Activated CD8-positive, alpha-beta memory T cell treated with anti-CD3 and anti-CD28 coated beads for 4 hours (primary cell): ENCODE measurements around the gene ATL2.
A peak's percentile ranks its signal among the peaks of the same experiment; 100 is the strongest.
"Not testable (repeated sequence)": the region's sequence is repeated elsewhere in the genome, so short reads cannot be mapped to it uniquely, and the experiment has no call there.

Experiments used
- DNase-seq, 2 donors: peaks; one replicate each; pipeline ENCODE4 v3.0.0-alpha.2; 2020; ENCODE audit warnings: low read depth in 2 of 2

Gene ATL2

GRCh38 chr2:38390947-38391346, 13.9 kb upstream of the ATL2 start:
- no peak for DNase-seq

GRCh38 chr2:38387887-38388286, 10.8 kb upstream of the ATL2 start:
- DNase-seq: no peak

GRCh38 chr2:38386821-38387220, 9.7 kb upstream of the ATL2 start:
- no peak for DNase-seq

DNA sequence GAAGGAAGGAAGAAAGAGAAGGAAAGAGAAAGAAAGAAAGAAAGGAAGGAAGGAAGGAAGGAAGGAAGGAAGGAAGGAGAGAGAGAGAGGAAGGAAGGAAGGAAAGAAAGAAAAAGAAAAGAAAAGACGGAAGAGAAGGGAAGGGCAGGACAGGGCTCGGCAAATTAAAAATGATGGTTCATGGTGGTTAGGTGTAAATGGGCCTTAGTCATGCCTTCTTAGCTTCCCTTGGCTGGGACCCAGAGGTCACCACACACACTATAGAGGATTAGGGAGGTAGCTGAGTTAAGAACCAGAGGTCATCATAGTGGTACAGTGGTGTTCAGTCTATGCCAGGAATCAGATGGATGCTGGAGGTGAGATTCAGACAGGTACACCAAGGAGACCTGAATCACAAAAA, 9.3 kb upstream of the ATL2 start:
- no peak for DNase-seq

DNA sequence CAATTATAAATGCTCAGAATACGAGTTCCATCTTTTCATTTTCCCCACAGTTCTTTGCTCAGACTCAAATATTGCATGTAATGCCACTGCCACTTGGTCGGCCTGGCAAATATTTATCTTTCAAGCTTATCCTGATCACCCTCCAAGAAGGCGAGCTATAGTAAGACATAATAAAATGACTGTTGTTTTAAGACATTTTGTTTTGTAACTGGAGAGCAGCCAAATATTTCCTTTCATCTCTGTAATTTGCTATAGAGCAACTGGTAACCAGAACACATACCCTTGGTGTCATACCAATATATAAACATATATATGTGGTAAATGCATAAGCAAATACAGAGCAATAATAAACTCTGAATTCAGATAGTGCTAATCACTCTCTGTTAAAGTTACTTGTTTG, 7.3 kb upstream of the ATL2 start:
- DNase-seq: no peak

GRCh38 chr2:38383741-38384140, 6.7 kb upstream of the ATL2 start:
- DNase-seq: not testable (repeated sequence)

GRCh38 chr2:38381381-38382143, 4.5 kb upstream of the ATL2 start:
- no peak for DNase-seq

DNA sequence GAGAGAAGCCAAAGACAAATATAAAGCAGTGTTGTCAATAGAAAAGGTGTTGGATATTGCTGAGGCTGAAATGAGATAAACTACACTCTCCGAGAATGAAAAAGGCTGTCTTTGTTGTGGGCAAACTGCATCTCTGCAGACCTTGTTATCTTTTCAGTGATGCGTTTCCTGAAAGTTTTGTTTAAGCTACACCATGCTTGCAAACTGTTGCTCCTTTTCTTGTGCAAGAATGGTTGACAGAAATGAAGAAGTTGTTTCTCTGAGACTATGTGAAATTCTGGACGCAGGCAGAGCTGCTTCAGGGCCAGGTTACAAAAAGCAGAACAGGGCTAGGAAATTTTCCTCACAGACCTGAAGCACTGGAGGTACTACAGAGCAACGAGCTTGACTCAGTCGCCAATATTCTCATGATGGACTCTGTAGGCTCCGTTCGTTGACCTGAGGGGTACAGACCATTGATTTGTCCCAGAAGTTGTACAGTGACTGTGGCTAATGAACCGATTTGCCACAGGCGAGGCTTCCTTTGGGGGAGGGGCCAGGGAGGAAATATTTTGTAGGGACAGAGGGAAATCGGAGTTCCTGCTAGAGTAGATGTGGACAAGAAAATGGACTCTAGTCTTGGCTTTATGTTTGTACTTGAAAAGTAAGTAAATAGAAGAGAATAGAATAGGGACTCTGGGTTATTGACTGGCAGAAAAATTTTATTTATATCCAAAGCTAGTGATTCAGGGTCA, 3.5 kb upstream of the ATL2 start:
- no peak for DNase-seq

DNA sequence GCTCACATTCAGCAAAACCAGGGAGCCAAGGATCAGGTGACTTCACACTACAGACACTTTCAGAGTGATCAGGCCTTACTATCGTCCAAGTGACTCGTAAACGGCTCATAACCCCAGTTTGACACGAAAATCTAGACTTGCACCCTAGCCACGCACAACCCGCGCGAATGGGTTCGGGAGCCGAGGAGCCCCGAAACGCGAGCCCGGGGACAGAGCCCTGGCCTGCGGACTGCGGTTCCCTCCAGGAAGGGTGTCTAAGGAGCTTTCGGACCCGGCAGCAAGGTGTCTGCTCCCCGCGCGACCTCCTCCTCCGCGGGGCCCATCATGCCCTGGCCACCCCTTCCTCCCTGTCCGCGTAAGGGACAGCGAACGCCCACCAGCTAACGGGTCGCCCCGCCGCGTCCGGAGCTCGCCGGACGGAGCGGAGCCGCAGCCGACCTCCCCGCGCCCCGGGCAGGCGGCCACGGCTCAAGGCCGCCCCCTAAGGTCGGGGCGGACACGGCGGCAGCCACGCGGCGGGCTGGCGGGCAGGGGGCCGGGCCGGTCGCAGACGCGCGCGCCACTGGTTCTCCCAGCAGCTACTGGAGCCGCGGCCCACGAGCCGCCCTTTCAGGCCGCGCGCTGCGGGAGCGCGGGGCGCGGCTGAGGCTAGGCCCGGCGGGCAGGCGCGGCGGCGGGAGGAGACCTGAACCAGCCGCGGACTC, 575 bp downstream of the ATL2 start:
- peak; percentile 14 to 21 for DNase-seq

DNA sequence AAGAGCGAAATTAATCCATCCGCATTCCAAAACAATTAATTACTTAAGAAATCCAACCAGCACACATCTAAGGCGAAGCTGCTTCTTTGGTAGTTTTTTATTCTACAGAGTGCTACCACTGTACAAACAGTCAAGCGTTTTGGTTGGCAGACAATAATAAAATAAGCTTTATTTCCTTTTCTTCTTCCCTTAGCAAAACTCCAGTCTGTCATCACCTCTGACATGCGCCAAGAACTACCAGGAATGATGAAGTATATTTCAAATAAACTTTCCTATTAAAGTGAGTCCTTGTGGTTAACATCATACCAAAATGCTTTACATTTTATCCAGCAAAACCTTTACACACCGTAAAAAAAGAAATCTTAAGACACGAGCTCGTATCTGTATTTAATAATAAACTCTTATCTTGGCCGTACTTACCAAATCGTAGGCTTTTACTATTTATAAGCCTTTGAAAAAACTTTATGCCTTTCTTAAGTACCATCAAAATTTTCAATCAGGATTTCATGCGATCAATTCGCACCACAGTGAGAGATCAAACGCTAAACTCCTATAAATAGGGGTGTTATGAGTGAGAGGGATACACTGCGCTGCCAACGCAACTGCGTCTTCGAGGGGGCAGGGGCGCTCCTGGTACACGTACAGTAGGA, 1.3 kb downstream of the ATL2 start:
- peak in 1 of 2 donors; percentile 23 for DNase-seq

DNA sequence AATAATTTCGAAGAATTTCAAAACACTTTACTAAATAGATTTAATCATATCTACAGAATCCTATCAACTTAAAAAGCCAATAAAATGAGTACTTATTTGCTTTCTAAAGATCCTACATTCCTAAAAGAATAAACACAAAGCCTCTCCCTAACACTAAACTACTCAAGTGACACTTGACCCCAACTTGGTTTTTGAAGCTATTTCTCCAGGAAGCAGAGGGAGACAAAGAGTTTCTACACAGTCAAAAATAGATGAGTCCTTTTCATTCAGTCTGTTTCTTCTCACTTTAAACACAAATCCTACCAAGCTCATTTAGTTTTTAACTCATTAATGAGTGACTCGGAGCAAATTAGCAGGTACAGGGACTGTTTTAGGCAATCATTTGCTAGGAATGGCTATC, 2.1 kb downstream of the ATL2 start:
- DNase-seq: no peak

DNA sequence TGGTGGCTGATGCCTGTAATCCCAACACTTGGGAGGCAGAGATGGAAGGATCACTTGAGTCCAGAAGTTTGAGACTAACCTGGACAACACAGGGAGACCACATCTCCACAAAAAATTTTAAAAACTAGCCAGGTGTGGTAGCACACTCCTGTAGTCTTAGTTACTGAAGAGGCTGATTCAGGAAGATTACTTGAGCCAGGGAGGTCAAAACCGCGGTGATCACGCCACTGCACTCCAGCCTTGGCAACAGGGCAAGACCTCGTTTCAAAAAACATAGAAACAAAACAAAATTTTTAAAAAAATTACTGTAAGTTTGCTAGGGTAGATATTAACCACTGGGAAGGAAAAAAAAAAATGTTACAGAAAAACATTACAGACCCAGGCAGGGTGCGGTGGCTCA, 5.8 kb downstream of the ATL2 start:
- no peak for DNase-seq

- DNase-seq: no peak
Measured at GRCh38 chr2:38370664-38371063, 6.4 kb downstream of the ATL2 start.

DNA sequence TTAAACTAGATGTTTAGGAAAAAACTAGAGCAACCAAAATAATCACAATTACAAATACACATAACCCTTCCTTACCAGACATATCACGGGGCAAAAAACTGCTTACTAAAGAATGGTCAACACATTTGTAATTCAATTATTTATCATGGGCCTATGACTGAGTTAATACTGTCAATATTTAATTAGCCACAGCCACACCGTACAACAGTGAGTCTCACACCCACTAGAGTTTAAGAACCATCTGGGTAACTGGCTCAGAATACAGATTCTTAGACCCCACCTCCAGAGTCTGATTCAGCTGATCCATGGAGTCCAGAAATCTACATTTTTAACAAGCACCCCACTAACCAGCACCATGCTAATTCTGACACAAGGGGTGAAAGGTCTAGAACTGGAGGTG, 14.8 kb downstream of the ATL2 start:
- DNase-seq: no peak

GRCh38 chr2:38360177-38360576, 16.9 kb downstream of the ATL2 start:
- DNase-seq: no peak

DNA sequence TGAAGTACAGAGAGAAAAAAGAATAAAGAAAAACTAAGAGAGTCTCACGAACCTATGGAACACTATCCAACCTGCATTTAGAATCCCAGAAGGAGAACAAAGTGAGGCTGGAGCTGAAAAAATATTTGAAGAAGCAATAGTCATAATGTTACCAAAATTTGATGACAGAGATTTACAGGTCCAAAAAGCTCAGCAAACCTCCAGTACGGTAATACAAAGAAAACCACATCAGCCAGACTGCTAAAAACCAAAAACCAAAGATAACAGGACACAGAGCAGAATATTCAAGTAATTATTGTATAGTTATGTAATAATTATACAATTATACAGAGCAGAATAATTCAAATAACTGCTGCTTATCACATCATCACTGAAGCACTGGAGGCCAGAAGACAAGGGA, 23.7 kb downstream of the ATL2 start:
- no peak for DNase-seq

- DNase-seq: no peak
Measured at GRCh38 chr2:38352336-38352735, 24.7 kb downstream of the ATL2 start.

- no peak for DNase-seq
Measured at GRCh38 chr2:38345323-38346038, 31.6 kb downstream of the ATL2 start.

DNA sequence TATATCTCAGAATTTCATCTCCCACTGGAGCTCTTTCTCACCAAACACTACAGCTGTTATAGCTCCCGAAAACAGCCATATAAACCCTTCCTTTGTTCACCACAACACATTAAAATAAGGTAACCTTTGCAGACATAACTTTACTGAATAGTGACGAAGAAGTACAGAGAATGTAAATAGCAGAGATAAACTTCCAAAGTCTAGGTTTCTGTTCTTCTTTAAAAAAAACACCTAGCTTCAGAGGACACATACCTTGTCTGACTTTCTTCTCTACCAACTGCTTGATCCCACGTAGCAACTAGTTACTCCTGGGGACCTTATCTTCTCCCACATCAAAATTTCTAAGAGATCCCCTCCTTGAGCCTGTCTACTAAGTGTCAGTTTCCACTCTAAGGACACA, 32.3 kb downstream of the ATL2 start:
- DNase-seq: no peak

DNA sequence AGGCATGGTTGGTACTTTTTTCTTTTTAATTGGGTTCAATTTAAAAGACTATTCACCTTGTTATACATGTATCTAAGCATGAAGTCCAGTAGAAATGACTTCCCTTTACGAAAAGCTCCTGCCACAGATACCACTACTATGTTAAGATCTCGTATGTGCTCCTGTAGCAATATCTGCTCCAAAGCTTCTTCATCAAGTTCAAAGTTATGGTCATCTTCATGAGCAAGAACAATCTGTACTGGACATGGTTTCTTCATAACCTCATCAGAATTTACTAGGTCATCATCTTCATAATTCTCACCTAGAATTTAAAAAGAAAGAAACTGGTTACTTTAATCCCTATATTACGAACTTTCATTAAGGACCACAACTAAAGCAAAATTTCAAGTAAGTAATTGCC, 33.9 kb downstream of the ATL2 start:
- no peak for DNase-seq

DNA sequence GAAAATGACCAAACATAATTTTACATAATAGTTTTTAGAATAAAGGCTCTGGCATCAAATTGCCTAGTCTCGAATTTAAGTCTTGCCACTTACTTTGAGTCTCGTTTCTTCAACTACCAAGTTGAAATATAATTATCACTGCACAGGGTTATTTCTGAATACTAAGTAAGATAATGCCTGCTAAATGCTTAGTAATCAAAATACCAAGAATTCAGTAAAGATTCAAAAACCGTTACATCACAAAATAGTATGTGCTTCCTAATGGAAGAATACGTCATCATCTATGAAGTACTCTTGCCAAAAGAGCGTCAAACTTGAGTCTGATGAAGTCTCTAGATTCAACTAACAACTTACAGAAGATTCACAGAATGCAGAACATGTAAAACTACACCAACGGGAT, 40.5 kb downstream of the ATL2 start:
- DNase-seq: no peak

DNA sequence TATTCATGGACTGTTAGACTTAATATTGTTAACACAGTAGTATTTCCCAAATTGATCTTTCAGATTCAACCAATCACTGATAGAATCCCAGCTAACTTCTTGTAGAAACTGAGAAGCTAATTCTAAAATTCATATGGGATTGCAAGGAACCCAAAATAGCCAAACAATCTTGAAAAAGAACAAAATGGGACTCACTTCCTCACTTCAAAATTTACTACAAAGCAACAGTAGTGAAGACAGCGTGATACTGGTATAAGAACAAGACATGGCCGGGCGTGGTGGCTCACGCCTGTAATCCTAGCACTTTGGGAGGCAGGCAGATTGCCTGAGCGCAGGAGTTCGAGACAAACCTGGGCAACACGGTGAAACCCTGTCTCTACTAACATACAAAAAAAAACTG, 46.3 kb downstream of the ATL2 start:
- no peak for DNase-seq
